Transverse colon (tissue), 4 donors: ENCODE data around the gene ATP4B. TPM values are rescaled to one million over a fixed set of nuclear protein-coding genes. Genes with fewer than 3 reads are reported as not detected.

ENCODE experiments used
- DNase-seq: peaks from one replicate; pipeline ENCODE4 v3.0.0-alpha.2; 2019
- H3K27ac ChIP-seq, 4 donors: fragments of 200-600 bp; sonication (generic); 2 replicates each; pipeline ENCODE4 v1.5.1; 2016 to 2018; ENCODE audit warnings: inconsistent platforms in 4 of 4
- H3K27me3 ChIP-seq: fragments of 200-600 bp; sonication (generic); 2 replicates; pipeline ENCODE4 v1.5.1; 2017; ENCODE audit warnings: inconsistent platforms
- H3K36me3 ChIP-seq, 4 donors: fragments of 200-600 bp; sonication (generic); 2 replicates each; pipeline ENCODE4 v1.5.1; 2017 to 2019; ENCODE audit warnings: inconsistent platforms in 4 of 4
- H3K4me1 ChIP-seq, 4 donors: fragments of 200-600 bp; sonication (generic); 2 replicates each; pipeline ENCODE4 v1.5.1; 2017 to 2020; ENCODE audit warnings: inconsistent platforms in 4 of 4
- H3K4me3 ChIP-seq, 4 donors: fragments of 200-600 bp; sonication (generic); 1 replicate in 1 of 4; 2 replicates in 3 of 4; pipeline versions ENCODE4 v1.5.1 to v1.6.1; 2017 to 2019; ENCODE audit warnings: inconsistent platforms in 4 of 4
- H3K9me3 ChIP-seq, 2 donors: fragments of 200-600 bp; sonication (generic); 2 replicates each; pipeline ENCODE4 v1.5.1; 2017 to 2019; ENCODE audit warnings: inconsistent platforms in 2 of 2
- EP300 ChIP-seq: sonication (generic); formaldehyde crosslinking; IDR thresholded peaks from one replicate; pipeline ENCODE4 v1.6.1; 2017; ENCODE audit warnings: antibody characterized with exemption, low read depth
- POLR2A ChIP-seq: fragments of 450-650 bp; IDR thresholded peaks from one replicate; pipeline ENCODE4 v1.6.1; 2016; ENCODE audit warnings: antibody characterized with exemption, mild to moderate bottlenecking, moderate library complexity
- POLR2AphosphoS5 ChIP-seq, 3 donors: sonication (generic); formaldehyde crosslinking; IDR thresholded peaks; one replicate each; pipeline ENCODE4 v1.6.1; 2016; ENCODE audit warnings: antibody characterized with exemption in 3 of 3
- WGBS, 2 donors: methylation state at CpG; one replicate each; pipeline ENCODE4 v1.1.5; 2018; ENCODE audit warnings: low coverage in 1 of 2; 5-methylcytosine and 5-hydroxymethylcytosine counted together
- in situ Hi-C, 4 donors: fragments of 200-750 bp; cut with MboI; loops; one replicate each; pipeline versions ENCODE4 v1.15.0 to v1.15.1; 2017; ENCODE audit warnings: low sequenced_read_pairs in 3 of 4, low pct_ligation_motif_present in 1 of 4, low pct_unique_long_range_greater_than_20kb in 1 of 4
- intact Hi-C: fragments of 100-400 bp; cut with DNase I; formaldehyde crosslinking; loops from one replicate; pipeline ENCODE4 v1.15.1; 2023; ENCODE audit warnings: low total_unique reads
- total RNA-seq, 4 donors: library from RNA; depleted of rRNA; stranded (reverse); fragments of >200 nt; gene quantifications; one replicate each; pipeline ENCODE4 v1.1.0, GENCODE V29; 2016
- TF ChIP-seq, protein P1 (sequence below), 5 experiments: fragments of 200-600 bp in 3 of 5; fragments of 450-650 bp in 2 of 5; sonication (generic) in 3 of 5; IDR thresholded peaks; 1 replicate in 2 of 5; 2 replicates in 3 of 5; pipeline ENCODE4 v1.5.1; 2016 to 2017; ENCODE audit warnings: antibody characterized with exemption in 5 of 5, inconsistent platforms in 3 of 5, mild to moderate bottlenecking in 2 of 5, moderate library complexity in 1 of 5

The ATP4B gene
- not detected for total RNA-seq

DNA sequence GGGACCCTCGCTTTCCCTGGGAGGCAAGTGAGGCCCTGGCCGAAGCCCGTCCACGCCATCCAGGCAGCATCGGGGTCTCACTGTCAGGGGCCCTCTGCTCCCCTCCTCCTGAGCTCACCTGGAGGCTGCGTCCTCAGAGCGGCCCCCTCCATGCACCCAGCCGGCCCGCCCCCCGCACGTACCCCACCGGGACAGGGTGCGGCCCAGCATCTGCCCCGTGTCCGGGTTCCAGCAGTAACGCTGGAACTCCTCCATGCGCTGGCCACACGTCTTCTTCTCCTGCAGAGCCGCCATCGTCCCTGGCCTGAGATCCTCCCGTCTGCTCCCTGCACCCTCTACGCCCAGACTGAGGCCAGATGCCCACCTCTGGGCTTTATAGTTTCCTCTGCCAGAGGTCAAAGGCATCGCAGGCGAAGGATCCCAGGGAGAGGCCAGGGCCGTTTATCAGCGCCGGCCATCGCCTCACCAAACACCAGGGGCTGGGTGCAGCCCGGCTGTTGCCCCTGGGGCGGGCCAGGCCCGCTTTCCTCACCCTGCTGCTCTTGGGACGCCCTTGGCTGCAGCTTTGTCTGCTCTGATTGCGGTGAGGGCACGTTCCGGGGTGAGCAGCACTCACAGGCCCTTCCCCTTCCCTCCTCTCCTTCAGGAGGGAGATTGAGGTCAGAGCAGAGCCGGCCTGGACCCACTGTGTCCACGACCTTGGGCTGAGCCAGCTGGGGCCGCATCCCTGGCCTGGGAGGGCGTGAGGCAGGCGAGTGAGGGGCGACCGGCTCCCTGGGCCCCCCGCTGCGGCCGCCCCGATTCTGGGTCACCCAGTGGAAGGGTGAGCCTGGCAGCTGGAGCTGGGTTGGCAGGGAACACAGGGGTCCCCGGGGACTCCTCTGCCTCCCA, at the start of gene ATP4B:
Gene ATP4B, minus strand, starts transcription at position 348 of the 891 bp plus-strand sequence. Its CDS starts 54 bp downstream, at position 294.
- H3K36me3 ChIP-seq, result no peaks in the 10 kb centered on the region
- WGBS, 2 donors, result 90% methylated on average over 33 of the region's 47 CpGs; no CpG with 5 or more reads in 1 of the 2 donors
- TF ChIP-seq POLR2AphosphoS5 (IDR thresholded peaks at IDR 0.05) (no peak), EP300 (no peak), POLR2A (no peak)
- TF ChIP-seq, protein P1, sequence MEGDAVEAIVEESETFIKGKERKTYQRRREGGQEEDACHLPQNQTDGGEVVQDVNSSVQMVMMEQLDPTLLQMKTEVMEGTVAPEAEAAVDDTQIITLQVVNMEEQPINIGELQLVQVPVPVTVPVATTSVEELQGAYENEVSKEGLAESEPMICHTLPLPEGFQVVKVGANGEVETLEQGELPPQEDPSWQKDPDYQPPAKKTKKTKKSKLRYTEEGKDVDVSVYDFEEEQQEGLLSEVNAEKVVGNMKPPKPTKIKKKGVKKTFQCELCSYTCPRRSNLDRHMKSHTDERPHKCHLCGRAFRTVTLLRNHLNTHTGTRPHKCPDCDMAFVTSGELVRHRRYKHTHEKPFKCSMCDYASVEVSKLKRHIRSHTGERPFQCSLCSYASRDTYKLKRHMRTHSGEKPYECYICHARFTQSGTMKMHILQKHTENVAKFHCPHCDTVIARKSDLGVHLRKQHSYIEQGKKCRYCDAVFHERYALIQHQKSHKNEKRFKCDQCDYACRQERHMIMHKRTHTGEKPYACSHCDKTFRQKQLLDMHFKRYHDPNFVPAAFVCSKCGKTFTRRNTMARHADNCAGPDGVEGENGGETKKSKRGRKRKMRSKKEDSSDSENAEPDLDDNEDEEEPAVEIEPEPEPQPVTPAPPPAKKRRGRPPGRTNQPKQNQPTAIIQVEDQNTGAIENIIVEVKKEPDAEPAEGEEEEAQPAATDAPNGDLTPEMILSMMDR (IDR thresholded peaks at IDR 0.05), result no peak
- H3K27ac ChIP-seq, result no peak within 1 kb of the TSS
- intact Hi-C loops, result no loop called here
- in situ Hi-C loops, result no loop called here
- H3K27me3 ChIP-seq, result no peaks in the 10 kb centered on the region
- no peak within 1 kb of the TSS for H3K4me3 ChIP-seq
- peaks cover 0 to 5% of the 10 kb centered on the region in 2 donors for H3K9me3 ChIP-seq
- H3K4me1 ChIP-seq, result peaks cover 0 to 3% (median 0%) of the 10 kb centered on the region in 4 donors
- DNase-seq, result peak; percentile 6

DNA sequence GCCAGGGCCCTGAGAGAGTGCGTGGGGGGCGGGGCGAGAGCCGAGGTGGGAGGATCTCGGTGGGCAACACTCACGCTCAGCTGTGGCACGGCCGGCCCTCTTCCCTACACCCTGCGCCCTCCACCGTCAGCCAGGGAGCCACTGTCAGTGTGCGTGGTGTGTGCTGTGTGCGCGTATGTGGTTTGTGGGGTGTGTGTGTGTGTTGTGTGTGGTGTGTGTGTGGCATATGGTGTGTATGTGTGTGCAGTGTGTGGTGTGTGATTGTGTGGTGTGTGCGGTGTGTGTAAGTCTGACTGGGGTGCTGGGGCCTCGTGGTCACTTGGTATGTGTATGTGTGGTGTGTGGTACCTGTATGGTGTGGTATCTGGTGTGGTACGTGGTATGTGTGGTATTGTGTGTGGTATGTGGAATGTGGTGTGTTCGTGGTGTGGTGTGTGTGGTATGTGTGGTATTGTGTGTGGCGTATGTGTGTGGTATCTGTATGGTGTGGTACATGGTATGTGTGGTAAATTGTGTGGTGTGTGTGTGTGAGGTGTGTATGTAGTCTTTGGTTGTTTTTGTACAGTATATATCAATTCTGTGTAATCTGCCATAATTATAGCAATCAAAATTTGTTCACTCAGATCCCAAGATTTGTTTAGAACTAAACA, 14.1 kb upstream of the ATP4B start:
- Histone ChIP-seq H3K9me3 (no peaks in the 10 kb centered on the region), H3K27ac (no peak overlapping the region), H3K4me1 (no peaks in the 10 kb centered on the region), H3K36me3 (no peaks in the 10 kb centered on the region), H3K4me3 (no peak overlapping the region), H3K27me3 (no peaks in the 10 kb centered on the region)
- intact Hi-C loops, result no loop called here
- TF ChIP-seq POLR2AphosphoS5 (IDR thresholded peaks at IDR 0.05) (no peak), EP300 (no peak), POLR2A (no peak)
- TF ChIP-seq, protein P1 (IDR thresholded peaks at IDR 0.05), result no peak
- in situ Hi-C loops, result no loop called here
- DNase-seq, result no peak
- WGBS, 2 donors, result 61 to 88% methylated on average over 4 to 18 of the region's 18 CpGs

DNA sequence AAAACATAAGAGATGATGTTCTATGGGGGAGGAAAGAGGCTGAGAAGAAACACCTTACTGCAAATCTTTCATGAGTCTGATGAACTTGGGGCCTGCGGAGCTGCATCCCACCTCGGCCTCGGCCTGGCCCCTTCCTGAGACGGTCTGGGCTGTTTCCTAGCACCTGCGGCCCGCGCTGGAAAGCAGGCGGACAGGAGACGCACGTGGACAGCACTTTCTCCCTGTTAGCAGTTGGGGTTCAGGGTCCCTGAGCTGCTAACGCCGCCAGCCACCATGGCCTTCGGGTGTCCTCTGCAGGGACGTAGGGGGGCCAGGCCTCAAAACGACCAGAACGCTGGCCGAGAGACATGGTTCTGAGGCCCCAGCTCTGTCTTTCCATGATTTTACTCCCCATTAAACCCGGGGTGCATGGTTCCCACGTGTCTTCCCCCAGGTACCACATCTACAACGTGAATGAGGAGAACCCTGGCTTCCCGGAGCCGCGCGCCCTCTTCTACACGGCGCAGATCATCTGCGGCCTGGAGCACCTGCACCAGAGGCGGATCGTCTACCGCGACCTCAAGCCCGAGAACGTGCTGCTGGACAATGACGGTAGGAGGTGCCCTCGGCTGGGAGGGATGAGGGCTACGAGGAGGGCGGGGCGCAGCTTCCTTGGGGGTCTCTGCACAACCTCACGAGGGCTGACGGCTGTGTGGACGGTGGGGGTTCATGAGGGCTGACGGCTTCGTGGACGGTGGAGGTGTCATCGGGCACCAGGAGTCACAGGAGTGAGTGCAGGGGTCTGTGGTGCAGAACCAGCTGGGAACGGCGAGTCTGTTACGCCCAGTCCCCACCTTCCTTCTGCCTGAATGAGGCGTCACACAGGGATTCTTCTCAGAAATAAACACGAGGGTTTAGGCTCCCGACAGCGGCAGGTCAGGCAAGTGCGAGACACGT, 13.3 kb upstream of the ATP4B start:
- Histone ChIP-seq H3K4me1 (no peaks in the 10 kb centered on the region), H3K27me3 (no peaks in the 10 kb centered on the region), H3K27ac (no peak overlapping the region), H3K36me3 (no peaks in the 10 kb centered on the region), H3K9me3 (no peaks in the 10 kb centered on the region), H3K4me3 (no peak overlapping the region)
- intact Hi-C loops (no loop called here), in situ Hi-C loops (no loop called here)
- peak; percentile 6 for DNase-seq
- WGBS, 2 donors, result 92% methylated on average over 54 of the region's 54 CpGs; no CpG with 5 or more reads in 1 of the 2 donors
- TF ChIP-seq POLR2A, result no peak
- no peak for TF ChIP-seq EP300
- TF ChIP-seq POLR2AphosphoS5 (IDR thresholded peaks at IDR 0.05), result no peak
- TF ChIP-seq, protein P1 (IDR thresholded peaks at IDR 0.05), result no peak
